CD14-positive monocyte (primary cell): ENCODE measurements around the gene SPHK1. TPM values are rescaled to one million over a fixed set of nuclear protein-coding genes. Genes with fewer than 3 reads are reported as not detected.

Source experiments
- DNase-seq, 3 donors: peaks; one replicate each; pipeline ENCODE4 v3.0.0-alpha.2; 2011 to 2022
- H2AFZ ChIP-seq: 2 replicates; pipeline ENCODE4 v1.6.0; 2012; ENCODE audit warnings: mild to moderate bottlenecking, low read depth, low read length, inconsistent platforms; ENCODE audit not compliant: insufficient read depth, poor library complexity, severe bottlenecking
- H3K27ac ChIP-seq, 2 donors: 1 replicate in 1 of 2; 2 replicates in 1 of 2; pipeline ENCODE4 v1.5.1; 2012 to 2013; ENCODE audit warnings: low read length in 2 of 2, control low read depth in 1 of 2, inconsistent platforms in 1 of 2, low read depth in 1 of 2, mild to moderate bottlenecking in 1 of 2
- H3K27me3 ChIP-seq, 2 donors: one replicate each; pipeline versions ENCODE4 v1.6.0 to v1.6.1; 2011 to 2013; ENCODE audit warnings: low read length in 2 of 2; ENCODE audit not compliant: control insufficient read depth in 2 of 2, insufficient read depth in 2 of 2
- H3K36me3 ChIP-seq, 2 donors: replicated peaks in 1 of 2; 1 replicate in 1 of 2; 2 replicates in 1 of 2; pipeline versions ENCODE4 v1.5.1 to v1.6.1; 2012 to 2013; ENCODE audit warnings: low read length in 2 of 2, control low read depth in 1 of 2, inconsistent platforms in 1 of 2, mild to moderate bottlenecking in 1 of 2; ENCODE audit not compliant: insufficient read depth in 2 of 2, control insufficient read depth in 1 of 2
- H3K4me1 ChIP-seq, 2 donors: 1 replicate in 1 of 2; 2 replicates in 1 of 2; pipeline versions ENCODE4 v1.5.1 to v1.6.1; 2012 to 2013; ENCODE audit warnings: low read length in 2 of 2, control low read depth in 1 of 2, inconsistent platforms in 1 of 2, mild to moderate bottlenecking in 1 of 2, moderate library complexity in 1 of 2; ENCODE audit not compliant: insufficient read depth in 2 of 2, control insufficient read depth in 1 of 2
- H3K4me2 ChIP-seq: replicated peaks from 2 replicates; pipeline ENCODE3; 2012; ENCODE audit warnings: low read length, moderate library complexity, mild to moderate bottlenecking; ENCODE audit not compliant: poor library complexity, severe bottlenecking; ENCODE audit errors: extremely low read depth
- H3K4me3 ChIP-seq, 3 experiments: fragments of 200-600 bp in 1 of 3; sonication (generic) in 1 of 3; replicated peaks in 1 of 3; 1 replicate in 2 of 3; 2 replicates in 1 of 3; pipeline ENCODE4 v1.5.1; 2011 to 2013; ENCODE audit warnings: low read length in 3 of 3, mild to moderate bottlenecking in 3 of 3, control low read depth in 2 of 3, low read depth in 2 of 3, inconsistent platforms in 1 of 3, moderate library complexity in 1 of 3
- H3K79me2 ChIP-seq: 2 replicates; pipeline ENCODE4 v1.6.0; 2012; ENCODE audit warnings: mild to moderate bottlenecking, control low read depth, inconsistent platforms, low read length, moderate library complexity; ENCODE audit not compliant: insufficient read depth
- H3K9ac ChIP-seq: 2 replicates; pipeline ENCODE4 v1.6.0; 2017; ENCODE audit warnings: low read length, mild to moderate bottlenecking; ENCODE audit not compliant: insufficient read depth, poor library complexity, severe bottlenecking
- H3K9me3 ChIP-seq, 2 donors: replicated peaks in 1 of 2; 1 replicate in 1 of 2; 2 replicates in 1 of 2; pipeline versions ENCODE4 v1.5.1 to v1.6.1; 2012 to 2013; ENCODE audit warnings: low read length in 2 of 2, control low read depth in 1 of 2; ENCODE audit not compliant: control insufficient read depth in 1 of 2, insufficient read depth in 1 of 2
- H4K20me1 ChIP-seq: 2 replicates; pipeline ENCODE4 v1.6.0; 2012; ENCODE audit warnings: mild to moderate bottlenecking, low read length, control low read depth, moderate library complexity; ENCODE audit not compliant: insufficient read depth
- H3K27ac Mint-ChIP-seq, 7 donors: one replicate each; pipeline ENCODE4 v1.8.0; 2020; ENCODE audit warnings: mild to moderate bottlenecking in 7 of 7, mixed read lengths in 7 of 7, moderate library complexity in 6 of 7, inconsistent platforms in 2 of 7
- H3K27me3 Mint-ChIP-seq, 3 donors: one replicate each; pipeline ENCODE4 v1.8.0; 2021 to 2022; ENCODE audit warnings: low read depth in 3 of 3, mild to moderate bottlenecking in 3 of 3, mixed read lengths in 3 of 3, moderate library complexity in 3 of 3, inconsistent platforms in 1 of 3
- H3K36me3 Mint-ChIP-seq, 2 donors: one replicate each; pipeline ENCODE4 v1.8.0; 2020; ENCODE audit warnings: mixed read lengths in 2 of 2, inconsistent platforms in 1 of 2, mild to moderate bottlenecking in 1 of 2
- H3K4me1 Mint-ChIP-seq: one replicate; pipeline ENCODE4 v1.8.0; 2020; ENCODE audit warnings: mild to moderate bottlenecking, mixed read lengths
- H3K4me3 Mint-ChIP-seq, 2 donors: one replicate each; pipeline ENCODE4 v1.8.0; 2020; ENCODE audit warnings: mild to moderate bottlenecking in 2 of 2, mixed read lengths in 2 of 2, moderate library complexity in 1 of 2
- H3K9me3 Mint-ChIP-seq, 7 donors: one replicate each; pipeline ENCODE4 v1.8.0; 2020 to 2022; ENCODE audit warnings: mixed read lengths in 7 of 7, mild to moderate bottlenecking in 6 of 7, moderate library complexity in 6 of 7, inconsistent platforms in 2 of 7
- CTCF ChIP-seq: fragments of 200-600 bp; IDR thresholded peaks from one replicate; pipeline ENCODE4 v1.8.0; 2022; ENCODE audit warnings: antibody characterized with exemption, mild to moderate bottlenecking
- WGBS: methylation state at CpG from one replicate; pipeline ENCODE4 v1.1.5; 2013; ENCODE audit warnings: missing lambda C conversion rate; ENCODE audit not compliant: insufficient coverage; 5-methylcytosine and 5-hydroxymethylcytosine counted together
- intact Hi-C, 2 donors: fragments of 100-400 bp; cut with micrococcal nuclease; formaldehyde crosslinking; loops; one replicate each; pipeline versions ENCODE4 v1.15.0 to v1.15.1; 2023
- polyA plus RNA-seq, 3 donors: library from polyadenylated mRNA; depleted of rRNA in 1 of 3; unstranded in 2 of 3; stranded (reverse) in 1 of 3; fragments of 300-500 nt in 2 of 3; fragments of >200 nt in 1 of 3; fragmentation: Illumina TruSeq in 2 of 3; gene quantifications; 1 replicate in 2 of 3; 2 replicates in 1 of 3; pipeline ENCODE4 v1.2.3, GENCODE V29; 2012 to 2021

The SPHK1 gene
- polyA plus RNA-seq, 3 donors, result 12.9 to 33.9 (median 19.1) TPM

- H3K9me3 Mint-ChIP-seq, result no peaks in the 10 kb centered on the region
- H3K36me3 ChIP-seq, result peaks cover 72 to 91% of the 10 kb centered on the region in 2 donors
- H3K4me3 Mint-ChIP-seq, result no peak overlapping the region
- H3K79me2 ChIP-seq, result no peaks in the 10 kb centered on the region
- no peak overlapping the region for H3K4me2 ChIP-seq
- peaks cover 17% of the 10 kb centered on the region for H4K20me1 ChIP-seq
- H3K27ac Mint-ChIP-seq, result no peak overlapping the region
- WGBS, result 69% methylated on average over 15 of the region's 16 CpGs
- no peak overlapping the region for H3K4me3 ChIP-seq
- H3K4me1 Mint-ChIP-seq, result no peaks in the 10 kb centered on the region
- H3K9me3 ChIP-seq, result no peaks in the 10 kb centered on the region
- H3K4me1 ChIP-seq, result no peaks in the 10 kb centered on the region
- intact Hi-C loops, result loop anchor here (1.0 kb wide), 1 partner anchor 95 kb away; no protein-coding TSS in a partner anchor
- no peaks in the 10 kb centered on the region for H3K27me3 ChIP-seq
- H3K9ac ChIP-seq, result no peak overlapping the region
- no peak overlapping the region for H2AFZ ChIP-seq
- H3K27me3 Mint-ChIP-seq, result no peaks in the 10 kb centered on the region
- peak; percentile 73 to 79 (median 78) for DNase-seq
- H3K27ac ChIP-seq, result no peak overlapping the region
- peaks cover 78 to 95% of the 10 kb centered on the region in 2 donors for H3K36me3 Mint-ChIP-seq
- TF ChIP-seq CTCF, result peak; percentile 96
Measured at GRCh38 chr17:76397687-76398522, 13.5 kb downstream of the SPHK1 start.

GRCh38 chr17:76398523-76399174 is 14.2 kb downstream of the SPHK1 start:
- no peak overlapping the region for H3K27ac ChIP-seq
- H3K27me3 Mint-ChIP-seq, result no peaks in the 10 kb centered on the region
- no peaks in the 10 kb centered on the region for H3K79me2 ChIP-seq
- no peak for DNase-seq
- 91% methylated on average over 13 of the region's 20 CpGs for WGBS
- TF ChIP-seq CTCF, result no peak
- no peak overlapping the region for H3K27ac Mint-ChIP-seq
- H3K4me1 Mint-ChIP-seq, result no peaks in the 10 kb centered on the region
- H3K4me1 ChIP-seq, result no peaks in the 10 kb centered on the region
- H3K9ac ChIP-seq, result no peak overlapping the region
- H2AFZ ChIP-seq, result no peak overlapping the region
- peaks cover 17% of the 10 kb centered on the region for H4K20me1 ChIP-seq
- H3K4me3 Mint-ChIP-seq, result no peak overlapping the region
- no peaks in the 10 kb centered on the region for H3K27me3 ChIP-seq
- no peaks in the 10 kb centered on the region for H3K9me3 Mint-ChIP-seq
- H3K4me3 ChIP-seq, result no peak overlapping the region
- peaks cover 77 to 91% of the 10 kb centered on the region in 2 donors for H3K36me3 ChIP-seq
- intact Hi-C loops, result loop anchor here (1.0 kb wide), 1 partner anchor 95 kb away; no protein-coding TSS in a partner anchor
- H3K4me2 ChIP-seq, result no peak overlapping the region
- H3K36me3 Mint-ChIP-seq, result peaks cover 79 to 97% of the 10 kb centered on the region in 2 donors
- H3K9me3 ChIP-seq, result no peaks in the 10 kb centered on the region
